Measurements from ENCODE around the gene CPNE6. TPM values are rescaled to one million over a fixed set of nuclear protein-coding genes. Genes with fewer than 3 reads are reported as not detected.

The CPNE6 gene
- total RNA-seq, 1 experiment from 2014 or later, result not detected

DNA sequence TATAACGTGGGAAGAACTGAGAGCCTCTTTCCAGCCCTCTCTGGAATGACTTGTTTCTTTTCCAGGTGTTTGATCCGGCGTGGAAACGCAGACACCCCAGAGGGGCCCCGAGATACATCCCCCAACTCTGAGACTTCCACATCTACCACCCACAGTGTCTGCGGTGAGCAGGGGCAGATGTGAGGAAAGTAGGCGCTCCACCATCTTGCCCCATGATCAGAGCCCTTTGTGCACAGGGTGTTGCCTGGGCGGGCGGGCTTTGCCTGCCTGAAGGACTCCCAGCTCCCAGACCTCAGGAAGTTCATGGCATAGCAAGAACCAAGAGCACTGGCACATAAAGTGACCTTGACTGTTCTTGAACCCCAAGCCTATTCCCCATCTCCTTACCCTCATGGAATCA lies 16.7 kb upstream of the CPNE6 start:
- H3K27ac Mint-ChIP-seq, result no peak overlapping the region
- Histone ChIP-seq H3K9me3 (ENCODE audit: control insufficient read depth, low read depth, low read length) (no peaks in the 10 kb centered on the region), H3K79me2 (ENCODE audit: insufficient read depth, low read length) (no peaks in the 10 kb centered on the region), H2BK5ac (ENCODE audit: insufficient read length, low read length) (no peak overlapping the region), H3K18ac (ENCODE audit: insufficient read length, low read depth, low read length) (no peak overlapping the region), H2BK120ac (ENCODE audit: low read depth, low read length, poor library complexity, severe bottlenecking) (no peak overlapping the region), H3T11ph (ENCODE audit: low read length) (no peak overlapping the region), H2BK20ac (ENCODE audit: low read depth, low read length, poor library complexity, severe bottlenecking) (no peak overlapping the region), H4K20me1 (ENCODE audit: control insufficient read depth, insufficient read depth, insufficient read length) (peaks cover 2% of the 10 kb centered on the region), H4K5ac (ENCODE audit: insufficient read length, low read depth, low read length) (no peak overlapping the region), H3K4ac (ENCODE audit: low read depth, low read length) (no peak overlapping the region), H4K91ac (ENCODE audit: insufficient read length, low read depth, low read length) (no peak overlapping the region), H3K56ac (ENCODE audit: insufficient read length, low read depth, low read length) (no peak overlapping the region), H3K23me2 (ENCODE audit: insufficient read length, low read depth, low read length, poor library complexity, severe bottlenecking) (peaks cover 8% of the 10 kb centered on the region), H2AFZ (ENCODE audit: low read length) (no peak overlapping the region), H2BK12ac (ENCODE audit: insufficient read length, low read depth, low read length) (no peak overlapping the region), H3K27ac (ENCODE audit: insufficient read length, low read depth, low read length) (no peak overlapping the region), H3K23ac (ENCODE audit: insufficient read length, low read depth, low read length) (no peak overlapping the region), H3K4me2 (ENCODE audit: insufficient read depth, insufficient read length, low read length) (no peak overlapping the region), H2AK5ac (ENCODE audit: insufficient read length, low read length) (no peak overlapping the region), H3K9ac (ENCODE audit: extremely low read depth, insufficient read length, low read length) (no peak overlapping the region), H2BK15ac (ENCODE audit: low read depth, low read length) (no peak overlapping the region), H3K4me1 (ENCODE audit: insufficient read depth, low read length) (no peaks in the 10 kb centered on the region), H3K79me1 (ENCODE audit: insufficient read depth, low read depth, low read length, poor library complexity, severe bottlenecking) (no peaks in the 10 kb centered on the region), H3K27me3 (ENCODE audit: insufficient read depth, low read length) (no peaks in the 10 kb centered on the region), H3K14ac (ENCODE audit: insufficient read depth, low read length) (no peak overlapping the region), H4K8ac (replicated peaks; ENCODE audit: insufficient read length, low read depth, low read length) (no peak overlapping the region)
- no peaks in the 10 kb centered on the region; a peak in 1 of 5 replicates for H3K9me3 Mint-ChIP-seq
- TF ChIP-seq CTCF (conservative IDR thresholded peaks at IDR 0.05), result no peak
- H3K36me3 Mint-ChIP-seq (ENCODE audit: insufficient read depth in 1 of 3, low read depth in 3 of 3), result peaks cover 3 to 6% (median 3%) of the 10 kb centered on the region in 3 experiments; a peak in 6 of 7 replicates
- no peak overlapping the region for H3K4me3 Mint-ChIP-seq
- DNase-seq, result no peak
- H3K27me3 Mint-ChIP-seq (ENCODE audit: low read depth), result peaks cover 5% of the 10 kb centered on the region
- peaks cover 18 to 28% of the 10 kb centered on the region in 2 experiments for H3K4me1 Mint-ChIP-seq
- no CpG with 5 or more reads among the region's 9 CpGs for WGBS (ENCODE audit: extremely low coverage, insufficient read length, low lambda C conversion rate)

Data from H9 (cell line).